HEK293 (cell line): ENCODE results near the gene C19orf33.

ENCODE experiments used
- FEZF1 ChIP-seq: fragments of 450-650 bp; formaldehyde crosslinking; IDR thresholded peaks from 2 replicates; pipeline ENCODE4 v1.5.1; 2016; ENCODE audit warnings: missing biosample characterization, missing genetic modification characterization
- HOXC10 ChIP-seq: sonication (generic); formaldehyde crosslinking; IDR thresholded peaks from 2 replicates; pipeline ENCODE4 v1.8.1; 2023; ENCODE audit warnings: mild to moderate bottlenecking, missing genetic modification reagents
- KLF16 ChIP-seq: fragments of 450-650 bp; formaldehyde crosslinking; IDR thresholded peaks from 2 replicates; pipeline ENCODE4 v1.5.1; 2017; ENCODE audit warnings: missing biosample characterization, missing genetic modification characterization
- PATZ1 ChIP-seq: fragments of 450-650 bp; formaldehyde crosslinking; IDR thresholded peaks from 2 replicates; pipeline ENCODE4 v1.5.1; 2016; ENCODE audit warnings: missing biosample characterization, missing genetic modification characterization
- SP2 ChIP-seq: fragments of 450-650 bp; formaldehyde crosslinking; IDR thresholded peaks from 2 replicates; pipeline ENCODE4 v1.5.1; 2016; ENCODE audit warnings: missing biosample characterization, missing genetic modification characterization
- TSHZ1 ChIP-seq: fragments of 450-650 bp; formaldehyde crosslinking; IDR thresholded peaks from 2 replicates; pipeline ENCODE4 v1.5.1; 2016; ENCODE audit warnings: missing biosample characterization, missing genetic modification characterization, borderline replicate concordance
- ZBTB1 ChIP-seq: fragments of 450-650 bp; formaldehyde crosslinking; IDR thresholded peaks from 2 replicates; pipeline ENCODE4 v1.5.1; 2016; ENCODE audit warnings: missing biosample characterization, missing genetic modification characterization
- ZBTB49 ChIP-seq: fragments of 450-650 bp; formaldehyde crosslinking; IDR thresholded peaks from 2 replicates; pipeline ENCODE4 v1.5.1; 2016; ENCODE audit warnings: missing biosample characterization, missing genetic modification characterization, low read depth
- ZBTB7A ChIP-seq: fragments of 450-650 bp; formaldehyde crosslinking; IDR thresholded peaks from 2 replicates; pipeline ENCODE4 v1.5.1; 2016; ENCODE audit warnings: low read depth, missing biosample characterization, missing genetic modification characterization
- ZEB2 ChIP-seq: fragments of 450-650 bp; formaldehyde crosslinking; IDR thresholded peaks from 2 replicates; pipeline ENCODE4 v1.5.1; 2016; ENCODE audit warnings: missing biosample characterization, missing genetic modification characterization
- ZFP37 ChIP-seq: fragments of 450-650 bp; formaldehyde crosslinking; IDR thresholded peaks from 2 replicates; pipeline ENCODE4 v1.5.1; 2016; ENCODE audit warnings: missing biosample characterization, missing genetic modification characterization
- ZFP41 ChIP-seq: fragments of 450-650 bp; formaldehyde crosslinking; IDR thresholded peaks from 2 replicates; pipeline ENCODE4 v1.5.1; 2016; ENCODE audit warnings: missing biosample characterization, missing genetic modification characterization, borderline replicate concordance
- ZNF121 ChIP-seq: fragments of 450-650 bp; formaldehyde crosslinking; IDR thresholded peaks from 2 replicates; pipeline ENCODE4 v1.5.1; 2016; ENCODE audit warnings: missing biosample characterization, missing genetic modification characterization
- ZNF174 ChIP-seq: fragments of 450-650 bp; formaldehyde crosslinking; IDR thresholded peaks from 2 replicates; pipeline ENCODE4 v1.5.0; 2017; ENCODE audit warnings: missing biosample characterization, mild to moderate bottlenecking, missing genetic modification characterization
- ZNF175 ChIP-seq: fragments of 450-650 bp; formaldehyde crosslinking; IDR thresholded peaks from 2 replicates; pipeline ENCODE4 v1.5.1; 2016; ENCODE audit warnings: missing biosample characterization, missing genetic modification characterization
- ZNF184 ChIP-seq: fragments of 450-650 bp; IDR thresholded peaks from 2 replicates; pipeline ENCODE4 v1.5.1; 2018; ENCODE audit warnings: missing biosample characterization, mild to moderate bottlenecking, missing genetic modification characterization
- ZNF214 ChIP-seq: fragments of 450-650 bp; formaldehyde crosslinking; IDR thresholded peaks from 2 replicates; pipeline ENCODE4 v1.5.1; 2017; ENCODE audit warnings: missing biosample characterization, mild to moderate bottlenecking, missing genetic modification characterization, borderline replicate concordance
- ZNF239 ChIP-seq: fragments of 450-650 bp; formaldehyde crosslinking; IDR thresholded peaks from 2 replicates; pipeline ENCODE4 v1.5.1; 2016; ENCODE audit warnings: missing biosample characterization, missing genetic modification characterization
- ZNF311 ChIP-seq: fragments of 450-650 bp; formaldehyde crosslinking; IDR thresholded peaks from 2 replicates; pipeline ENCODE4 v1.5.1; 2017; ENCODE audit warnings: missing biosample characterization, missing genetic modification characterization, borderline replicate concordance
- ZNF394 ChIP-seq: fragments of 450-650 bp; formaldehyde crosslinking; IDR thresholded peaks from 2 replicates; pipeline ENCODE4 v1.5.1; 2016; ENCODE audit warnings: missing biosample characterization, missing genetic modification characterization, mild to moderate bottlenecking, moderate library complexity, borderline replicate concordance
- ZNF426 ChIP-seq: fragments of 450-650 bp; formaldehyde crosslinking; IDR thresholded peaks from 2 replicates; pipeline ENCODE4 v1.5.1; 2017; ENCODE audit warnings: missing biosample characterization, missing genetic modification characterization, mild to moderate bottlenecking, inconsistent platforms, moderate library complexity
- ZNF530 ChIP-seq: fragments of 450-650 bp; formaldehyde crosslinking; IDR thresholded peaks from 2 replicates; pipeline ENCODE4 v1.5.1; 2016; ENCODE audit warnings: low read depth, missing biosample characterization, missing genetic modification characterization
- ZNF548 ChIP-seq: fragments of 450-650 bp; formaldehyde crosslinking; IDR thresholded peaks from 2 replicates; pipeline ENCODE4 v1.5.1; 2016; ENCODE audit warnings: missing biosample characterization, missing genetic modification characterization
- ZNF549 ChIP-seq: fragments of 450-650 bp; IDR thresholded peaks from 2 replicates; pipeline ENCODE4 v1.5.1; 2018; ENCODE audit warnings: missing biosample characterization, missing genetic modification characterization, mild to moderate bottlenecking, inconsistent platforms, moderate library complexity
- ZNF555 ChIP-seq: fragments of 450-650 bp; formaldehyde crosslinking; conservative IDR thresholded peaks from 2 replicates; pipeline ENCODE4 v1.5.1; 2017; ENCODE audit warnings: missing biosample characterization, mild to moderate bottlenecking, missing genetic modification characterization, inconsistent platforms
- ZNF558 ChIP-seq: fragments of 450-650 bp; formaldehyde crosslinking; IDR thresholded peaks from 2 replicates; pipeline ENCODE4 v1.5.1; 2016; ENCODE audit warnings: missing biosample characterization, missing genetic modification characterization
- ZNF596 ChIP-seq: fragments of 450-650 bp; IDR thresholded peaks from 2 replicates; pipeline ENCODE4 v1.5.0; 2018; ENCODE audit warnings: missing biosample characterization, mild to moderate bottlenecking, missing genetic modification characterization, moderate library complexity
- ZNF623 ChIP-seq: fragments of 450-650 bp; formaldehyde crosslinking; IDR thresholded peaks from 2 replicates; pipeline ENCODE4 v1.5.1; 2016; ENCODE audit warnings: missing biosample characterization, missing genetic modification characterization
- ZNF660 ChIP-seq: fragments of 450-650 bp; IDR thresholded peaks from 2 replicates; pipeline ENCODE4 v1.5.1; 2018; ENCODE audit warnings: missing biosample characterization, mild to moderate bottlenecking, missing genetic modification characterization
- ZNF768 ChIP-seq: fragments of 450-650 bp; formaldehyde crosslinking; IDR thresholded peaks from 2 replicates; pipeline ENCODE4 v1.5.1; 2018; ENCODE audit warnings: missing biosample characterization, mild to moderate bottlenecking, missing genetic modification characterization
- ZSCAN18 ChIP-seq: fragments of 450-650 bp; formaldehyde crosslinking; IDR thresholded peaks from 2 replicates; pipeline ENCODE4 v1.5.1; 2016; ENCODE audit warnings: missing biosample characterization, missing genetic modification characterization
- ZSCAN30 ChIP-seq: fragments of 450-650 bp; IDR thresholded peaks from 2 replicates; pipeline ENCODE4 v1.5.1; 2018; ENCODE audit warnings: missing biosample characterization, mild to moderate bottlenecking, missing genetic modification characterization, moderate library complexity

C19orf33 gene

GRCh38 chr19:38264486-38265212 is 39.4 kb upstream of the C19orf33 start, which contains the start of gene SPINT2 (continued):
- TF ChIP-seq TSHZ1 (tag by site-specific recombination) (no peak), ZNF623 (tag by site-specific recombination) (peak; percentile 24; the same call in 1 of the 2 replicates), ZNF311 (tag by site-specific recombination) (no peak), KLF16 (peak; percentile 96), ZNF768 (tag by site-specific recombination) (no peak; the same call in 1 of the 2 replicates), PATZ1 (tag by site-specific recombination) (peak; percentile 92), ZNF184 (tag by site-specific recombination) (no peak), ZNF660 (tag by site-specific recombination) (0 out of 2 replicates have a peak, but pooled peaks have one; percentile 54), ZNF596 (no peak), ZNF555 (tag by site-specific recombination) (no peak), HOXC10 (CRISPR knock-in tag) (no peak), ZBTB7A (tag by site-specific recombination) (peak; percentile 82; the same call in 1 of the 2 replicates), ZNF174 (no peak), ZNF394 (tag by site-specific recombination) (no peak; the same call in 1 of the 2 replicates), ZNF549 (tag by site-specific recombination) (no peak), ZBTB49 (tag by site-specific recombination) (no peak), ZNF239 (tag by site-specific recombination) (no peak; the same call in 1 of the 2 replicates), ZNF121 (tag by site-specific recombination) (peak; percentile 97), ZNF214 (no peak), ZBTB1 (tag by site-specific recombination) (no peak), ZNF548 (tag by site-specific recombination) (no peak), ZEB2 (tag by site-specific recombination) (peak; percentile 95), ZNF558 (no peak), ZNF426 (tag by site-specific recombination) (no peak), ZNF175 (no peak), ZFP41 (tag by site-specific recombination) (no peak), ZNF530 (tag by site-specific recombination) (no peak), ZSCAN30 (peak; percentile 19; the same call in 1 of the 2 replicates), FEZF1 (0 out of 2 replicates have a peak, but pooled peaks have one; percentile 7), SP2 (peak; percentile 81), ZSCAN18 (tag by site-specific recombination) (no peak), ZFP37 (peak; percentile 75; the same call in 1 of the 2 replicates)
